GM12892 (cell line): ENCODE results near the gene ARHGAP40.

Experiments used
- DNase-seq: peaks from one replicate; pipeline ENCODE4 v3.0.0; 2011; ENCODE audit not compliant: insufficient read length
- FAIRE-seq: peaks from 2 replicates; lab custom pipeline; 2011; peaks lifted over from hg19 to GRCh38; lab: Jason Lieb, UNC
- POLR2A ChIP-seq: IDR thresholded peaks from 2 replicates; pipeline ENCODE4 v1.6.1; 2011; ENCODE audit warnings: low read depth, low read length, control low read depth
- POLR2AphosphoS5 ChIP-seq: IDR thresholded peaks from 2 replicates; pipeline ENCODE4 v1.6.1; 2011; ENCODE audit warnings: low read depth, low read length, control low read depth
- TAF1 ChIP-seq: IDR thresholded peaks from 2 replicates; pipeline ENCODE4 v1.6.1; 2011; ENCODE audit warnings: low read depth, mild to moderate bottlenecking, control low read depth, low read length, borderline replicate concordance

ARHGAP40 gene

DNA sequence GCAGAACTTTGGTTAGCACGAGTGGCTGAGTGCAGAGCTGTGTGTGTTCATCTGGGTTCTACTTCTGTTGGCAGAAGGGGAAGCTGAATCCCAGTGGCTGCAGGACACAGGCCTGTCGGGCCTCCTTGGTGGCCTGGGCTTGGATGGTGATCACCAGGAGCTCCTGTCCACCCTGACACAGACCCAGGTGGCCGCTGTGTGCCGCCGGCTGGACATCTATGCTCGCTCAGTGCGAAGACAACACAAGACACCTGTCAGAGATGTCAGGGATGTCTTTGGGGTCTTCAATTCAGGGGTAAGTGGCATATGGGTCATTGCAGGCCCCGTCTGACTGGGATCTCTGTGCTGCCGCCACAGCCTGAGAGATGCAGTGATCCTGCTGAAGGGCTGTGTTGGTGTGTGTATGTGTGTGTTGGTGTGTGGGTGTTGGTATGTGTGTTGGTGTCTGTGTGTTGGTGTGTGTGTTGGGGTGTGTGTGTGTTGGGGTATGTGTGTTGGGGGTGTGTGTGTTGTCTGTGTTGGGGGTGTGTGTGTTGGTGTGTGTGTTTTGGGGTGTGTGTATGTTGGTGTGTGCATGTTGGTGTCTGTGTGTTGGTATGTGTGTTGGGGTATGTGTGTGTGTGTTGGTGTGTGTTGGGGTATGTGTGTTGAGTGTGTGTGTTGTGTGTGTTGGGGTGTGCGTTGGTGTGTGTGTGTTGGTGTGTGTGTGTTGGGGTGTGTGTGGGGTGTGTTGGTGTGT is 25.5 kb downstream of the ARHGAP40 start:
- no peak for DNase-seq
- TF ChIP-seq TAF1 (no peak), POLR2A (no peak), POLR2AphosphoS5 (no peak)
- FAIRE-seq, result no peak

DNA sequence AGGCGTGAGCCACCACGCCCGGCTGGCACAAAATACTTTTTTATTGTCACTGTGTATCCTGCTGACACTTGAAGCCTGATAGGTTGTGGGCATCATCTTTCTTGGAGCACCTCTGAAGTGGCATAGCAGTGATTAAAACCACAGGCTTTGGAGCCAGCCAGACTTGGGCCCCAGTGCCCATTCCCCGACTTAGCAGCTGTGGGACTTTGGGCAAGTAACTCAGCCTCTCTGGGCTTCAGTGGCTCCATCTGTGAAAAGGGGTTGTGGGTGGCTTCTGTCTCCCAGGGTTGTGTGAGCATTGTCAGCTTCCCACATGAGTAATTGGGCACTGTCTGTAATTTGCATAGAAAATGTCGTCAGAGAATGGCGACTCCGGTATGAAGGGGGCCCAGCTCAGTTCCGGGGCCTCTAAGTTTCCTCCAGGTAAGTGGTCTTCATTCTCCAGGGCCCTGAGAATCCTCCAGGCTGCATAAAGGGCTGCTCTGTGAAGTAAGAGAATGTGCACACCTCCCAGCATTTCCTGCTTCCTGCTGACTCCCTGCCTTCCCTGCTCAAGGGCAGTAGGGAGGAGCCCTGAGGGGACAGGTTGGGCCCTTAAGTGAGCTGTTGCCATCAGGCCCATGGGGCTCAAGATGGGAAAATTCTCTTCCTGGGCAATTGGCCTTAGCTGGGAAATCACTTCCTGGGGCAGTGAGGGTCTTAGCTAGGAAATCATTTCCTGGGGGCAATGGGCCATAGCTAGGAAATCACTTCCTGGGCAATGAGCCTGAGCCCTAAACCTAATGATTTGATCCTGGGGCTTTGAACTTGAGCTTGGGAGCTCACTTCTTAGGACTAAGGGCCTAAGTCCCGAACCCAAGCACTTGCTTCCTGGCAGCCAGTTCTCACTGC is 27.2 kb downstream of the ARHGAP40 start:
- DNase-seq (no peak), FAIRE-seq (no peak)

DNA sequence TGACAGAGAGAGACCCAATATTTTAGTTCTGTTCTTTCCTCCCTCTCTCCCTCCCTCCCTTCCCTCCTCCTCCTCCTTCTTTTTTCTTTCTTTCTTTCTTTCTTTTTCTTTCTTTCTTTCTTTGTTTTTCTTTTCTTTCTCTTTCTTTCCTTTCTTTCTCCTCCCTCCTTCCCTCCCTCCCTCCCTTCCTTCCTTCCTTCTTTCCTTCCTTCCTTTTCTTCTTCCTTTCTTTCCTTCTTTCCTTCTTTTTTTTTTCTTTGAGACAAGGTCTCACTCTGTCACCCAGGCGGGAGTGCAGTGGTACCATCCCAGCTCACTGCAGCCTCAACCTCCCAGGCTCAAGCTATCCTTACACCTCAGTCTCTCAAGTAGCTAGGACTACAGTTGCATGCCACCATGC is 28.4 kb downstream of the ARHGAP40 start:
- DNase-seq (no peak), FAIRE-seq (no peak)

More for the DNA sequence above, 27.2 kb downstream of the ARHGAP40 start:
- no peak for TF ChIP-seq POLR2A
- no peak for TF ChIP-seq TAF1
- TF ChIP-seq POLR2AphosphoS5, result no peak

DNA sequence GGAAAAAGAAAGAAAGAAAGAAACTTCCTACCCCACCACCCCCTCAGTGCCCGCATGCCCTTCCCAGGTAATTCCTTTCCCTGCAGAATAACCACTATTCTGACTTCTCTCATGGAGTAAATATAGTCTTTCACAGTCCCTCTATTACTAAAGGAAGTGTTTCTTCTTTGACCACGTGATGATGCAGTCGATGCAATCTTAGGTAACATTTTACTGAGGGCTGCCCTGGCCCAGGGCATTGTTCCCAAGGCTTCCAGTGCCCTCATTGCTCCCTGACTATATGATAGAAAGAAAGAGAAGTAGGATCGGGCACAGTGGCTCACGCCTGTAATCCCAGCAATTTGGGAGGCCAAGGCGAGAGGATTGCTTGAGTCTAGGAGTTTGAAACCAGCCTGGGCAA is 29.1 kb downstream of the ARHGAP40 start:
- FAIRE-seq (no peak), DNase-seq (no peak)
- TF ChIP-seq POLR2AphosphoS5, result no peak
- no peak for TF ChIP-seq POLR2A
- TF ChIP-seq TAF1, result no peak

More for the DNA sequence above, 28.4 kb downstream of the ARHGAP40 start:
- TF ChIP-seq POLR2A (no peak), POLR2AphosphoS5 (no peak), TAF1 (no peak)

DNA sequence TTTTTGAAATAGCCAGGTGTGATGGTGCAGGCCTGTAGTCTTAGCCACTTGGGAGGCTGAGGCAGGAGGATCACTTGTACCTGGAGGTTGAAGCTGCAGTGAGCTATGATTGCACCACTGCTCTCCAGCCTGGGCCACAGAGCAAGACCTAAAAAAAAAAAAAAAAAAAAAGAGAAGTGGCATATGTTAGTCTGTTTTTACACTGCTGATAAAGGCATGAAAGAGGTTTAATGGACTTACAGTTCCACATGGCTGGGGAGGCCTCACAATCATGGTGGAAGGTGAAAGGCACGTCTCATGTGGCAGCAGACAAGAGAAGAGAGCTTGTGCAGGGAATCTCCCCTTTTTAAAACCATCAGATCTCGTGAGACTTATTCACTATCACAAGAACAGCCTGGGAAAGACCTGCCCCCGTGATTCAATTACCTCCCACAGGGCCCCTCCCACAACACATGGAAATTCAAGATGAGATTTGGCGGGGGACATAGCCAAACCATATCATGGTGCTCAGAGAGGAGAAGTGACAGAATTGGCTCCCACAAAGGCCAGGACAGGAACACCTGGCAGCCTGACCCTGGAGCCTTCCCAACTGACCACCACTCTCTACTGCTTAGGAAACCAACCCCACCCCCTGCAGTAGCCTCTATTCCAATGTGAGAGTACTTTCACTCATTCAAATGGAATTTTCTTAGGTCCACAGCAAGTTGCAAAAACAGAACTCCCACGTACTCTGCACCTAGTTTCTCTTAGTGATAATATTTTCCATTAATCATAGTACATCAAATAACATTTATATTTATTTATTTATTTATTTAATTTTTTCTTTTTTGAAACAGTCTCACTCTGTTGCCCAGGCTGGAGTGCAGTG is 29.8 kb downstream of the ARHGAP40 start:
- no peak for FAIRE-seq
- no peak for DNase-seq
- no peak for TF ChIP-seq POLR2AphosphoS5
- no peak for TF ChIP-seq POLR2A
- no peak for TF ChIP-seq TAF1

DNA sequence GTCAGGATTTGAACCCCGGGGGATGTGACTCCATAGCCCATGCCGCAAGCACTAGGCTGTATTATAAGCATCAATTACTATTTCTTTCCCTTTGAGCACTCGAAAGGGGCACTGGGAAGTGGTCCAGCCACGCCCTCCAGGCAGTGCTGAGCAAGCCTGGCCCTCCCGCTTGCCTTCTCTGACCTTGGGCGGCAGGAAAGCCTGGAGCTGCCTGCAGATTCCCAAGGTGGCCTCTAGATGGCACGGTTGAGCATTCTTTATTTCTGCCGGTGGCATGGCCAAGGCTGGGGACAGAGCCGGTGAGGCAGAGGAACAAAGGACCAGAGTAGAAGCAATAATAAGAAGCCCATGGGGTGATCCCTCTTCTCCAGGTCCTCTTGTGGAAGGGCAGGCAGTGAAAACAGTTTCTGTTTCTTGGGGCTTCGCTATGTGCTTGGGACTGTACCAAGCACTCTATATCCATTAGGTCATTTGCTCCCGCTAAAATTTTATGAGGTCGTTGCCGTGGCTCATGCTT is 32.0 kb downstream of the ARHGAP40 start:
- TF ChIP-seq POLR2A (no peak), TAF1 (no peak), POLR2AphosphoS5 (no peak)
- peak; percentile 83 for FAIRE-seq
- peak; percentile 72 for DNase-seq

DNA sequence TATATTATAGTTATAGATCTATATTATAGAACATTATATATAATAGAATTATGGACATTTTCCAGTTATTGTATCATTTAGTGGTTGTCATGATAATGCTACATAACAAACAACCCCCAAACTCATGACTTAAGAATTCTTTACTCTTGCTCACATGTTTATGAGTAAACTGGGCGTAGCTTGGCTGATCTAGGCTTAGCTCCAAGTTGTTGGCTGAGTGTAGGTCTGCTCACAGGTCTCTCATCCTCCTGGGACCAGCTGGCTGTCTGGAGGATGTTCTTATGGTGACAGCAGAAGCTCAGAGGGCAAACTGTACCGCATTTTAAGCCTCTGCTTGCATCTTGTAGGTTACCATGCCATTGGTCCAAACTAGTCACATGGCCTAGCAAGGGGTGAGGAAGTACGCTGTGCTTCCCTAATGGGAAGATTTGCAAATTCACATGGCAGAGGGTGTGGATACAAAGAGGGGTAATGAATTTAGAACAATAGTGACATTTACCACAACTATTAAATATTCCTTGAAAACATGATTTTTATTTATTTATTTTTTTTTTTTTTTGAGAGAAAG is 34.2 kb downstream of the ARHGAP40 start:
- FAIRE-seq, result no peak
- no peak for TF ChIP-seq TAF1
- TF ChIP-seq POLR2A, result no peak
- TF ChIP-seq POLR2AphosphoS5, result no peak

DNA sequence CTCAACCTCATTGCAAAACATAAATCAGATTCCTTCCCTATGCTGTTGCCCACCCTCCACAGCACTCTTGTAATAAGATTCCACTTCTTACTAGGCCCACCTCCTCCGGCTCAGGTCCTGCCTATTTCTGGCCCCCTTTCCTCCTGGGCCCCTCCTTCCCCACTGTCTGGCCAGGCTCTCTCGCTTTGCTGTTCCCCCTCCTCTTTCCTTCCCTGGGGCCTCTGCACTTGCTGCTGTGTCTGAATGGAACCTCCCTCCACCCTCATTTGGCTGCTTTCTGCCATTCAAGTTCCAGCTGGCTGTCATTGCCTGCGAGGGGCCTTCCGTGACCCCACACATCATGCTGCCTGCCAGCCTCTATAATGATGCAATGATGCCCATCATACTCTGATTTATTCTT is 38.9 kb downstream of the ARHGAP40 start:
- FAIRE-seq (no peak), DNase-seq (no peak)
- TF ChIP-seq POLR2AphosphoS5, result no peak
- no peak for TF ChIP-seq TAF1
- TF ChIP-seq POLR2A, result no peak

More for the DNA sequence above, 34.2 kb downstream of the ARHGAP40 start:
- DNase-seq, result no peak

DNA sequence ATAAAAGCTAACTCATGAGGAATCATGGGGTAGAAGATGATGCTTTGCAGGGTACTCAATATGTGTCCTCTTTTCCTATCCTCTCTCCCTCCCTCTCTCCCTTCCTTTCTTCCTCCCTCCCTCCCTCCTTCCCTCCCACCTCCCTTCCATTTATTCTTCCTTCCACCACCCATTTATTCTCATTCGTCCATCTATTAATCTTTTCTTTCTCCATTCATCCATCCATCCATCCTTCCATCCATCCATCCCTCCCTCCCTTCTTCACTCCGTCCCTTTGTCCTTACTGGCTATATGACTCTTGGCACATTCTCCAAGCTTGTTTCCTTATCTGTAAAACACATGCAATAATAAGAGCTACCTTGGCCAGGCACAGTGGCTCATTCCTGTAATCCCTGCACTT is 40.9 kb downstream of the ARHGAP40 start:
- no peak for FAIRE-seq
- TF ChIP-seq POLR2A, result no peak
- no peak for TF ChIP-seq POLR2AphosphoS5
- TF ChIP-seq TAF1, result no peak
- no peak for DNase-seq

DNA sequence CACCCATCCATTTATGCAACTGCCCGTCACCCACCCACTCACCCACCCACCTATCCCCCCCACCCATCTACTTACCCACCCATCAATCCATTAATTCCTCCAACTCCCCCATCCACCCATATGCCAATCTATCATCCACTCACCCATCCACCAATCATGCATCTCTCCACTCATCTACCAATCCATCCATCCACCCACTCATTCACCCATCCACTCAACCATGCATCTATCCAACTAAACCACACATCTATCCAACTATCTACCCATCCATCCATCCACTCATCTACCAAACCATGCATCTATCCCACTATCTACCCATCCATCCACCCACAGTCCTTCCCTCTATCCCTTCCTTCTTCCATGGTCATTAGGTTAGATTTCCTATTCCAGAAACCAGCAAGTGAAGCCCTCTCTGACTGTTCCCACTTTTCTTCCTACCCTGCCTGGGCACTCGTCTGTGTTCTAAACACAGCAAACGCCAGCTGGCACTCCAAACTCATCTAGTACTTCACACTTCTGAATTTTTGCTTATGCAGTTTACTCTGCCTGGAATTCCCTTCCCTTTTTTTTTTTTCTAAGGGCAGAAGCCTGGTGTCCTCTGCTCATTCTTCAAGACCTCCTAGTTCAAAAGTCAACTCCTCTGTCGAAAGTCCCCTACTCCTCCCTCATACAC is 43.1 kb downstream of the ARHGAP40 start:
- TF ChIP-seq TAF1 (no peak), POLR2A (no peak), POLR2AphosphoS5 (no peak)
- DNase-seq (no peak), FAIRE-seq (no peak)
